Heart left ventricle (tissue), 13 donors: ENCODE results near the gene MINK1.

Source experiments
- POLR2A ChIP-seq, 2 donors: fragments of 450-650 bp; IDR thresholded peaks; one replicate each; pipeline ENCODE4 v1.6.1; 2017; ENCODE audit warnings: antibody characterized with exemption in 2 of 2, mild to moderate bottlenecking in 2 of 2, moderate library complexity in 2 of 2
- TF ChIP-seq, protein P1 (sequence below), 12 donors: fragments of 200-600 bp; sonication (generic) in 4 of 12; IDR thresholded peaks; one replicate each; pipeline versions ENCODE4 v1.5.0 to v1.8.0; 2018 to 2022; ENCODE audit warnings: antibody characterized with exemption in 12 of 12, mild to moderate bottlenecking in 5 of 12
- donor health status: ischemic (EF 13 %, LVEDD 7.1; RV severe dilation, severe dysfunction).
- donor health status: DM: no; HTN: yes; CAD: no.
- donor health status: DM: no; HTN: no; CAD: no.
- donor health status: ischemic (EF 25% LVEDD 6.9; RV normal size, moderate dysfunction).
- donor health status: ischemic (EF 25% LVEDD 5.7; RV mildly dilated, moderate dysfunction).
- donor health status: ischemic (EF 35%, LVEDD 5.7; RV mildly dilated, moderate dysfunction).
- donor health status: nonischemic (EF 11% LVEDD 7.7; RV severe dilation, severe dysfunction).
- donor health status: DM: yes; HTN: yes; CAD: no.
- donor health status: PGD.
- donor health status: ischemic (EF 29% LVEDD 5.4; RV normal size, mild dysfunction).
- donor health status: nonischemic (EF 23%, LVEDD 6.1; RV moderate dilation, normal function).

DNA sequence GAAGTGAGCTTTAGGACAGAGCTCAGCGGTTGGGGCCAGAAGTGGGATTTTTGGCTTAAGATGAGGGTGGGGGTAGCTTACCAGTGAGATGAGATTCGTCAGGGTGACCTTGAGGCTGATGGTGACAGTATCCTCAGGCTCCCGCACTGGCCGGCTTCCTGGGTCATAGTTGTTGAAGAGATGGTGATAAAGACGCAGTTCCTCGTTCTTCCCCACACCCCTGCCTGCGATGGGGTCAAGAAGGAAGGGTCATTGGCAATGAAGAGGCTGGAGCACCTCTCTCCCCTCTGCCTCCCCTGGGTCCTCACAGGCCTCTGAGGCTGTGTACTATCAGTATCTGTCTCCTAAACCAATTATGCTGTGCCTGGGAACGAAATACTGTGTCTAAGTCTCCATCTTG, 69.4 kb downstream of the MINK1 start:
- TF ChIP-seq, protein P1, sequence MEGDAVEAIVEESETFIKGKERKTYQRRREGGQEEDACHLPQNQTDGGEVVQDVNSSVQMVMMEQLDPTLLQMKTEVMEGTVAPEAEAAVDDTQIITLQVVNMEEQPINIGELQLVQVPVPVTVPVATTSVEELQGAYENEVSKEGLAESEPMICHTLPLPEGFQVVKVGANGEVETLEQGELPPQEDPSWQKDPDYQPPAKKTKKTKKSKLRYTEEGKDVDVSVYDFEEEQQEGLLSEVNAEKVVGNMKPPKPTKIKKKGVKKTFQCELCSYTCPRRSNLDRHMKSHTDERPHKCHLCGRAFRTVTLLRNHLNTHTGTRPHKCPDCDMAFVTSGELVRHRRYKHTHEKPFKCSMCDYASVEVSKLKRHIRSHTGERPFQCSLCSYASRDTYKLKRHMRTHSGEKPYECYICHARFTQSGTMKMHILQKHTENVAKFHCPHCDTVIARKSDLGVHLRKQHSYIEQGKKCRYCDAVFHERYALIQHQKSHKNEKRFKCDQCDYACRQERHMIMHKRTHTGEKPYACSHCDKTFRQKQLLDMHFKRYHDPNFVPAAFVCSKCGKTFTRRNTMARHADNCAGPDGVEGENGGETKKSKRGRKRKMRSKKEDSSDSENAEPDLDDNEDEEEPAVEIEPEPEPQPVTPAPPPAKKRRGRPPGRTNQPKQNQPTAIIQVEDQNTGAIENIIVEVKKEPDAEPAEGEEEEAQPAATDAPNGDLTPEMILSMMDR (IDR thresholded peaks at IDR 0.05): no peak
- no peak for TF ChIP-seq POLR2A (IDR thresholded peaks at IDR 0.05)
